ENCODE data around the gene TBC1D7. TPM values are rescaled to one million over a fixed set of nuclear protein-coding genes. Genes with fewer than 3 reads are reported as not detected.

The TBC1D7 gene
- total RNA-seq, 1 experiment from 2014 or later = 48.1 TPM

GRCh38 chr6:13260831-13261230 lies 67.5 kb downstream of the TBC1D7 start:
- DNase-seq (ENCODE audit: low read depth) = no peak
- in situ Hi-C loops (cut with HindIII; ENCODE audit: low pct_unique_long_range_greater_than_20kb, low sequenced_read_pairs) = no loop called here

GRCh38 chr6:13260101-13260598 lies 68.2 kb downstream of the TBC1D7 start:
- no peak for DNase-seq (ENCODE audit: low read depth)
- in situ Hi-C loops (cut with HindIII; ENCODE audit: low pct_unique_long_range_greater_than_20kb, low sequenced_read_pairs) = no loop called here

GRCh38 chr6:13259393-13259792 lies 68.9 kb downstream of the TBC1D7 start:
- no peak for DNase-seq (ENCODE audit: low read depth)
- in situ Hi-C loops (cut with HindIII; ENCODE audit: low pct_unique_long_range_greater_than_20kb, low sequenced_read_pairs) = no loop called here

GRCh38 chr6:13256266-13257001 lies 71.9 kb downstream of the TBC1D7 start:
- in situ Hi-C loops (cut with HindIII; ENCODE audit: low pct_unique_long_range_greater_than_20kb, low sequenced_read_pairs) = no loop called here
- DNase-seq (ENCODE audit: low read depth) = no peak

Other genes starting within 250 kb of the TBC1D7 start
- gene GFOD1, start 159.1 kb upstream of the TBC1D7 start, total RNA-seq (2014; rRNA removed; shearing (Covaris generic); ENCODE audit: low replicate concordance) = 0.93 and 2.2 TPM in 2 replicates
- gene SIRT5, start 246.1 kb upstream of the TBC1D7 start, total RNA-seq (2014; rRNA removed; shearing (Covaris generic); ENCODE audit: low replicate concordance) = 20.1 and 31.6 TPM in 2 replicates